ENCODE data around the gene RING1. TPM values are rescaled to one million over a fixed set of nuclear protein-coding genes. Genes with fewer than 3 reads are reported as not detected.
A peak's percentile ranks its signal among the peaks of the same experiment; 100 is the strongest.

Gene RING1
- total RNA-seq, 1 donor from 2014 or later: 12.1 TPM

DNA sequence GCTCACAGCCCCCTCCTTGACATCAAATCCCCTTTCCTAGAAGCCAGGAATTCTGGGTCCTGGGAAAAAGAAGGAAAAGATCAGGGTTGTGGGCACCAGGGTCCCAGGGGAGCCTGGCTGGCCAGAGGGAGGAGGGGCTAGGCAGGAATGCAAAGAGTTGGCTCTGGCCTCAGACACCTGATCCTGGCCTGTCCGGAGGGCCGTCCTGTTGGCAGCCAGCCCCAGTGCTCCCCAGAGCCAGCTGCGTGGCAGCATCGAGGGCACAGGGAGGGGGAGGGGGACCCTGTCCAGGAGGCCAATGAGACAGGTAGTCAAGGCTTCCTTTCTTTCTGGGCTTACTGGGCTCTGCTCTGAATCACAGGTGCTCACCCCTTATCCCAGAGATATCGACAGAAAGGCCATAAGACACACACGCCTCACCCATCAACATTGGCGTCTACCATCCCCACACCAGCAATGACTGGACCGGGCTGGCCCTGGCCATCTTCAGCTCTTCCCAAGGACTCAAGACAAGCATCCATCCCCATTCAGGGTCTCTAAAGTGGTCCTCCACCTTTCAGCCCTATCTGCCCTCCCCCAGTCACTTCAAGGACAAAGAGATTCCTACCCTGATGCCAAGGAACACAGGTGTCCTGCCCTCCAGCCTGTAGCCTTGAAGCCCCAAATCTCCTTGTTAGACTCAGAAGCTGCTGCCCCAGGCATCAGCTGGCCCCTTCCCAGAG, 16.8 kb upstream of the RING1 start:
- TF ChIP-seq, protein P1, sequence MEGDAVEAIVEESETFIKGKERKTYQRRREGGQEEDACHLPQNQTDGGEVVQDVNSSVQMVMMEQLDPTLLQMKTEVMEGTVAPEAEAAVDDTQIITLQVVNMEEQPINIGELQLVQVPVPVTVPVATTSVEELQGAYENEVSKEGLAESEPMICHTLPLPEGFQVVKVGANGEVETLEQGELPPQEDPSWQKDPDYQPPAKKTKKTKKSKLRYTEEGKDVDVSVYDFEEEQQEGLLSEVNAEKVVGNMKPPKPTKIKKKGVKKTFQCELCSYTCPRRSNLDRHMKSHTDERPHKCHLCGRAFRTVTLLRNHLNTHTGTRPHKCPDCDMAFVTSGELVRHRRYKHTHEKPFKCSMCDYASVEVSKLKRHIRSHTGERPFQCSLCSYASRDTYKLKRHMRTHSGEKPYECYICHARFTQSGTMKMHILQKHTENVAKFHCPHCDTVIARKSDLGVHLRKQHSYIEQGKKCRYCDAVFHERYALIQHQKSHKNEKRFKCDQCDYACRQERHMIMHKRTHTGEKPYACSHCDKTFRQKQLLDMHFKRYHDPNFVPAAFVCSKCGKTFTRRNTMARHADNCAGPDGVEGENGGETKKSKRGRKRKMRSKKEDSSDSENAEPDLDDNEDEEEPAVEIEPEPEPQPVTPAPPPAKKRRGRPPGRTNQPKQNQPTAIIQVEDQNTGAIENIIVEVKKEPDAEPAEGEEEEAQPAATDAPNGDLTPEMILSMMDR (IDR thresholded peaks at IDR 0.05): no peak
- TF ChIP-seq EZH2 (IDR thresholded peaks at IDR 0.05) (no peak), EZH2phosphoT487 (IDR thresholded peaks at IDR 0.05) (no peak)
- peak overlapping the region; percentile 25 for H3K4me3 Mint-ChIP-seq
- Histone ChIP-seq H3K79me2 (ENCODE audit: low read depth) (no peaks in the 10 kb centered on the region), H3F3A (ENCODE audit: low read depth) (peaks cover 18% of the 10 kb centered on the region), H3K9me3 (ENCODE audit: low read depth) (no peaks in the 10 kb centered on the region), H3K9ac (no peak overlapping the region), H3K27ac (no peak overlapping the region), H3K4me1 (peaks cover 21% of the 10 kb centered on the region), H3K36me3 (no peaks in the 10 kb centered on the region), H3K27me3 (peaks cover 66% of the 10 kb centered on the region), H3K4me3 (peak overlapping the region; percentile 55), H4K20me1 (ENCODE audit: low read depth) (peaks cover 36% of the 10 kb centered on the region), H2AFZ (replicated peaks) (no peak overlapping the region), H3K4me2 (peak overlapping the region; percentile 94)
- DNase-seq (ENCODE audit: low spot score): peak; percentile 54
- no peaks in the 10 kb centered on the region for H3K9me3 Mint-ChIP-seq
- H3K4me1 Mint-ChIP-seq: peaks cover 11% of the 10 kb centered on the region
- H3K36me3 Mint-ChIP-seq: peaks cover 23% of the 10 kb centered on the region
- H3K27ac Mint-ChIP-seq: no peak overlapping the region
- peaks cover 34% of the 10 kb centered on the region for H3K27me3 Mint-ChIP-seq (ENCODE audit: insufficient read depth, low read depth)

DNA sequence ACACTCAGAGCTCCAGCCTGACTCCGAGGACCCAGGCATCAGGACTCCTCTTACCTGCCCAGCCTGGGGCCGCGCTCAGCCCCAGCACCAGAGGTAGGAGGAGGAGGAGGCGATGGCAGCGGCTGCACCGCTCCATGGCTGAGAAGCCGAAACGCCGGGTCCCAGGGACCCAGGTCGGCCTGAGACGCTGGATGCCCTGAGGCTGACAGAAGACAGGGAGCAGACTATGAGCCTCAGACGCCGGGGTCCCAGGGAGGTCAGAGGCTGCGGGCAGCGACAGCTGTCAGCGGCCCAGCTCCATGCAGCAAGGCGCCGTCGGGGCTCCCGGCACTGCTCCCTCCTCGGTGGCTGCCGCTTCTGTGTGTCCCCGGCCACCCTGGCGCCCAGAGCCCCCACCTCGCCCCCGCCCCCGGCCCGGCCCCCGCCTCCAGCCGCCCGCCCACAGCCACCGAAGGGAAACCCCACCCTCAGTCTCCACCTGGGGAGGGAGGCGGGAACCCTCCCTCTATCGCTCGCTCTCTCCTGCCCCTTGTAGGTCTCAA, 16.1 kb upstream of the RING1 start, which contains the start of gene COL11A2:
TSS of gene COL11A2 (minus strand) at position 363 of the 542 bp plus-strand sequence. CDS start at position 136, 227 bp downstream.
- peak within 1 kb of the TSS; percentile 55 for H3K4me3 ChIP-seq
- Mint-ChIP-seq H3K36me3 (peaks cover 24% of the 10 kb centered on the region), H3K27ac (no peak within 1 kb of the TSS), H3K9me3 (no peaks in the 10 kb centered on the region), H3K4me3 (peak within 1 kb of the TSS; percentile 78), H3K27me3 (ENCODE audit: insufficient read depth, low read depth) (peaks cover 35% of the 10 kb centered on the region), H3K4me1 (peaks cover 11% of the 10 kb centered on the region)
- H3K27me3 ChIP-seq: peaks cover 60% of the 10 kb centered on the region
- no peaks in the 10 kb centered on the region for H3K9me3 ChIP-seq (ENCODE audit: low read depth)
- peak within 1 kb of the TSS; percentile 74 for H2AFZ ChIP-seq (replicated peaks)
- no peak within 1 kb of the TSS for H3K9ac ChIP-seq
- H3K79me2 ChIP-seq (ENCODE audit: low read depth): no peaks in the 10 kb centered on the region
- no peaks in the 10 kb centered on the region for H3K36me3 ChIP-seq
- DNase-seq (ENCODE audit: low spot score): peak; percentile 49
- TF ChIP-seq, protein P1 (IDR thresholded peaks at IDR 0.05): no peak
- TF ChIP-seq EZH2 (IDR thresholded peaks at IDR 0.05): no peak
- peak; percentile 65 for TF ChIP-seq EZH2phosphoT487 (IDR thresholded peaks at IDR 0.05)
- peaks cover 21% of the 10 kb centered on the region for H3K4me1 ChIP-seq
- H4K20me1 ChIP-seq (ENCODE audit: low read depth): peaks cover 42% of the 10 kb centered on the region
- peak within 1 kb of the TSS; percentile 94 for H3K4me2 ChIP-seq
- no peak within 1 kb of the TSS for H3K27ac ChIP-seq
- peaks cover 20% of the 10 kb centered on the region for H3F3A ChIP-seq (ENCODE audit: low read depth)

- Histone ChIP-seq H3K27ac (no peak overlapping the region), H3K4me3 (peak overlapping the region; percentile 55), H4K20me1 (ENCODE audit: low read depth) (peaks cover 50% of the 10 kb centered on the region), H3F3A (ENCODE audit: low read depth) (peaks cover 26% of the 10 kb centered on the region), H3K79me2 (ENCODE audit: low read depth) (no peaks in the 10 kb centered on the region), H3K9ac (no peak overlapping the region), H3K36me3 (no peaks in the 10 kb centered on the region), H3K4me1 (peaks cover 21% of the 10 kb centered on the region), H3K4me2 (peak overlapping the region; percentile 94), H3K27me3 (peaks cover 54% of the 10 kb centered on the region), H3K9me3 (ENCODE audit: low read depth) (no peaks in the 10 kb centered on the region), H2AFZ (replicated peaks) (peak overlapping the region; percentile 74)
- TF ChIP-seq, protein P1 (IDR thresholded peaks at IDR 0.05): no peak
- TF ChIP-seq EZH2 (IDR thresholded peaks at IDR 0.05) (peak; percentile 78), EZH2phosphoT487 (IDR thresholded peaks at IDR 0.05) (peak; percentile 69)
- H3K36me3 Mint-ChIP-seq: peaks cover 24% of the 10 kb centered on the region
- H3K4me1 Mint-ChIP-seq: peaks cover 16% of the 10 kb centered on the region
- H3K27me3 Mint-ChIP-seq (ENCODE audit: insufficient read depth, low read depth): peaks cover 35% of the 10 kb centered on the region
- no peak overlapping the region for H3K27ac Mint-ChIP-seq
- peak overlapping the region; percentile 78 for H3K4me3 Mint-ChIP-seq
- H3K9me3 Mint-ChIP-seq: no peaks in the 10 kb centered on the region
- DNase-seq (ENCODE audit: low spot score): peak; percentile 46
These were observed 15.4 kb upstream of the RING1 start for GRCh38 chr6:33192671-33193602.

Measured in neural progenitor cell (in vitro differentiated cells).